HepG2 (cell line): ENCODE data around the gene KIF6. TPM values are rescaled to one million over a fixed set of nuclear protein-coding genes. Genes with fewer than 3 reads are reported as not detected.

Experiments used
- ATAC-seq: fragments of 200-7000 bp; cut with Tn5 transposase; 3 replicates; pipeline ENCODE4 v1.9.1; 2020; ENCODE audit warnings: mild to moderate bottlenecking, moderate library complexity
- BruUV-seq: library from RNA; stranded (reverse); fragments of 400-500 nt; replicated peaks from 2 replicates; lab custom pipeline; 2021; lab: Mats Ljungman, UMichigan
- CTCF ChIA-PET: fragments of 300-600 bp; formaldehyde crosslinking; extraction: SDS; loops from one replicate; lab custom pipeline; 2021; ENCODE audit warnings: low total read pairs, inconsistent platforms, low intra/inter-chr PET ratio; lab: Yijun Ruan, JAX
- POLR2A ChIA-PET: fragments of 350-600 bp; sonication (Branson Sonifier 250); formaldehyde crosslinking; loops from one replicate; lab custom pipeline; 2020; ENCODE audit warnings: antibody characterized with exemption, inconsistent platforms; lab: Yijun Ruan, JAX
- DNase-seq: peaks from one replicate; pipeline ENCODE4 v3.0.0-alpha.2; 2015; ENCODE audit warnings: low spot score
- FAIRE-seq: peaks from 3 replicates; lab custom pipeline; 2011; peaks lifted over from hg19 to GRCh38; lab: Jason Lieb, UNC
- H2AFZ ChIP-seq: one replicate; pipeline ENCODE4 v1.6.1; 2011; ENCODE audit warnings: low read length, inconsistent platforms
- H3K27ac ChIP-seq: fragments of 300-600 bp; 3 replicates; pipeline ENCODE4 v1.8.0; 2011; ENCODE audit warnings: mixed run types, mild to moderate bottlenecking, mixed read lengths, low read length, inconsistent platforms; ENCODE audit not compliant: insufficient read depth; ENCODE audit errors: extremely low read length
- H3K27me3 ChIP-seq, 2 experiments: fragments of 200-600 bp in 1 of 2; 2 replicates in 1 of 2; 3 replicates in 1 of 2; pipeline versions ENCODE4 v1.6.0 to v1.8.0; 2011; ENCODE audit warnings: low read length in 2 of 2, mild to moderate bottlenecking in 2 of 2, moderate library complexity in 2 of 2, inconsistent platforms in 1 of 2; ENCODE audit not compliant: insufficient read depth in 2 of 2, control insufficient read depth in 1 of 2
- H3K36me3 ChIP-seq, 2 experiments: fragments of 200-600 bp in 1 of 2; replicated peaks in 1 of 2; 2 replicates in 1 of 2; 3 replicates in 1 of 2; pipeline versions ENCODE4 v1.5.1 to v1.8.0; 2011; ENCODE audit warnings: low read length in 2 of 2, inconsistent platforms in 1 of 2; ENCODE audit not compliant: insufficient read depth in 2 of 2, control insufficient read depth in 1 of 2
- H3K4me1 ChIP-seq: 2 replicates; pipeline ENCODE4 v1.5.1; 2012; ENCODE audit warnings: low read length, inconsistent platforms; ENCODE audit not compliant: insufficient read depth
- H3K4me2 ChIP-seq: 2 replicates; pipeline ENCODE4 v1.6.0; 2011; ENCODE audit warnings: low read depth, low read length, inconsistent platforms
- H3K4me3 ChIP-seq, 3 experiments: fragments of 200-600 bp in 1 of 3; sonication (generic), shearing (Covaris generic) in 1 of 3; replicated peaks in 1 of 3; 2 replicates each; pipeline ENCODE4 v1.5.1; 2011 to 2016; ENCODE audit warnings: low read length in 3 of 3, inconsistent platforms in 2 of 3, low read depth in 2 of 3, mild to moderate bottlenecking in 2 of 3, control low read depth in 1 of 3, mixed read lengths in 1 of 3; ENCODE audit not compliant: insufficient read depth in 1 of 3
- H3K79me2 ChIP-seq: one replicate; pipeline ENCODE4 v1.6.1; 2011; ENCODE audit warnings: low read length, inconsistent platforms; ENCODE audit not compliant: insufficient read depth
- H3K9ac ChIP-seq: 2 replicates; pipeline ENCODE4 v1.6.0; 2011; ENCODE audit warnings: mild to moderate bottlenecking, low read depth, low read length, inconsistent platforms; ENCODE audit not compliant: insufficient read depth
- H3K9me3 ChIP-seq: 2 replicates; pipeline ENCODE4 v1.5.1; 2012; ENCODE audit warnings: mild to moderate bottlenecking, low read length
- H4K20me1 ChIP-seq: 2 replicates; pipeline ENCODE4 v1.6.0; 2011; ENCODE audit warnings: inconsistent platforms, mild to moderate bottlenecking, low read length, moderate library complexity; ENCODE audit not compliant: insufficient read depth
- BATF2 ChIP-seq: sonication (generic); formaldehyde crosslinking; IDR thresholded peaks from 2 replicates; pipeline ENCODE4 v1.8.0; 2022; ENCODE audit warnings: mild to moderate bottlenecking, missing genetic modification reagents, moderate library complexity
- CTCF ChIP-seq: sonication (generic); formaldehyde crosslinking; IDR thresholded peaks from 2 replicates; pipeline ENCODE4 v1.5.0; 2020; ENCODE audit warnings: mild to moderate bottlenecking, missing genetic modification reagents, moderate library complexity
- HMGA1 ChIP-seq: sonication (generic); formaldehyde crosslinking; conservative IDR thresholded peaks from 2 replicates; pipeline ENCODE4 v1.4.0; 2020; ENCODE audit warnings: missing genetic modification reagents
- TARDBP ChIP-seq: sonication (generic); formaldehyde crosslinking; IDR thresholded peaks from 2 replicates; pipeline ENCODE4 v1.8.0; 2022; ENCODE audit warnings: mild to moderate bottlenecking, missing genetic modification reagents
- ZBTB44 ChIP-seq: sonication (generic); formaldehyde crosslinking; IDR thresholded peaks from 2 replicates; pipeline ENCODE4 v1.4.0; 2020; ENCODE audit warnings: missing genetic modification reagents
- ZNF10 ChIP-seq: sonication (generic); formaldehyde crosslinking; IDR thresholded peaks from 2 replicates; pipeline ENCODE4 v1.4.0; 2020; ENCODE audit warnings: mild to moderate bottlenecking, low read depth, missing genetic modification reagents, borderline replicate concordance
- ZNF7 ChIP-seq: IDR thresholded peaks from 2 replicates; pipeline ENCODE4 v1.6.1; 2016; ENCODE audit warnings: missing biosample characterization, missing genetic modification reagents
- WGBS: methylation state at CpG from one replicate; pipeline ENCODE4 v1.1.6; 2017; ENCODE audit warnings: low lambda C conversion rate; 5-methylcytosine and 5-hydroxymethylcytosine counted together
- in situ Hi-C: cut with HindIII; loops from 2 replicates; pipeline ENCODE4 v1.10.0; 2017; ENCODE audit warnings: low pct_unique_long_range_greater_than_20kb; ENCODE audit not compliant: extremely low pct_ligation_motif_present
- intact Hi-C: fragments of 100-400 bp; cut with micrococcal nuclease; formaldehyde crosslinking; loops from one replicate; pipeline ENCODE4 v1.10.0; 2022; ENCODE audit not compliant: unreplicated experiment
- polyA plus RNA-seq, 8 experiments: library from polyadenylated mRNA; depleted of rRNA in 3 of 8; stranded (reverse) in 7 of 8; unstranded in 1 of 8; fragments of >200 nt; fragmentation: Illumina TruSeq in 4 of 8; extraction: Trizol in 4 of 8; gene quantifications; 2 replicates each; pipeline versions ENCODE4 v1.2.1 to v1.2.3, GENCODE V29; 2011 to 2016; ENCODE audit warnings: low read depth in 4 of 8, missing spikeins in 1 of 8, mixed read lengths in 1 of 8; ENCODE audit not compliant: insufficient read depth in 1 of 8
- total RNA-seq, 5 experiments: library from RNA; depleted of rRNA; stranded (reverse); fragments of >200 nt; fragmentation: Illumina TruSeq; extraction: Trizol; gene quantifications; 2 replicates each; pipeline ENCODE4 v1.2.3, GENCODE V29; 2016; ENCODE audit warnings: low read depth in 1 of 5

The KIF6 gene
- total and polyA plus RNA-seq, 2 of the 13 experiments (the other 11 are each of a cell fraction or from before 2014, with no cell fraction given): 0.04 to 0.27 TPM

GRCh38 chr6:39577446-39578165 is 147.6 kb downstream of the KIF6 start (continued):
- TF ChIP-seq ZBTB44 (CRISPR knock-in tag) (no peak), TARDBP (CRISPR knock-in tag) (no peak)
- TF ChIP-seq, all 625 proteins: peak for 0

GRCh38 chr6:39576556-39577303 is 148.5 kb downstream of the KIF6 start:
- Histone ChIP-seq H4K20me1 (no peaks in the 10 kb centered on the region), H2AFZ (no peak overlapping the region), H3K27me3 (no peaks in the 10 kb centered on the region), H3K4me1 (no peaks in the 10 kb centered on the region), H3K9me3 (no peaks in the 10 kb centered on the region), H3K27ac (no peak overlapping the region), H3K36me3 (no peaks in the 10 kb centered on the region), H3K9ac (no peak overlapping the region), H3K79me2 (no peaks in the 10 kb centered on the region), H3K4me2 (no peak overlapping the region), H3K4me3 (no peak overlapping the region)
- no peak for ATAC-seq
- no peak for FAIRE-seq
- 5% methylated on average over 4 of the region's 4 CpGs for WGBS
- TF ChIP-seq ZNF7 (CRISPR knock-in tag): no peak
- TF ChIP-seq CTCF (CRISPR knock-in tag): no peak
- no peak for TF ChIP-seq BATF2 (CRISPR knock-in tag)
- no peak for TF ChIP-seq ZNF10 (CRISPR knock-in tag)
- TF ChIP-seq HMGA1: no peak
- no TSS peak for BruUV-seq
- POLR2A ChIA-PET: no interaction called here
- in situ Hi-C loops (no loop called here), intact Hi-C loops (no loop called here)
- no peak for DNase-seq
- CTCF ChIA-PET: no interaction called here
